HEK293T (cell line): Measurements from ENCODE around the gene CRYGD.
A peak's percentile ranks its signal among the peaks of the same experiment; 100 is the strongest.

Source experiments
- CTCF ChIA-PET: fragments of 350-600 bp; formaldehyde crosslinking; extraction: SDS; loops from one replicate; lab custom pipeline; 2021; ENCODE audit warnings: antibody characterized with exemption, inconsistent platforms; lab: Yijun Ruan, JAX
- POLR2A ChIA-PET: fragments of 350-600 bp; formaldehyde crosslinking; extraction: SDS; loops from one replicate; lab custom pipeline; 2020; ENCODE audit warnings: antibody characterized with exemption, inconsistent platforms; lab: Yijun Ruan, JAX
- DNase-seq: peaks from one replicate; pipeline ENCODE4 v3.0.0; 2012; ENCODE audit warnings: mixed read lengths; ENCODE audit errors: extremely low spot score
- ARNT ChIP-seq: fragments of 450-650 bp; IDR thresholded peaks from 2 replicates; pipeline ENCODE4 v1.6.1; 2017; ENCODE audit warnings: mild to moderate bottlenecking
- BHLHE40 ChIP-seq: fragments of 450-650 bp; IDR thresholded peaks from 2 replicates; pipeline ENCODE4 v1.6.1; 2016; ENCODE audit warnings: mild to moderate bottlenecking, moderate library complexity, borderline replicate concordance
- CTBP1 ChIP-seq: fragments of 450-650 bp; IDR thresholded peaks from 2 replicates; pipeline ENCODE4 v1.6.1; 2016; ENCODE audit warnings: borderline replicate concordance
- ELF4 ChIP-seq: fragments of 450-650 bp; IDR thresholded peaks from 2 replicates; pipeline ENCODE4 v1.6.1; 2017; ENCODE audit warnings: antibody characterized with exemption
- FOXA1 ChIP-seq: fragments of 450-650 bp; IDR thresholded peaks from 2 replicates; pipeline ENCODE4 v1.6.1; 2016; ENCODE audit warnings: mild to moderate bottlenecking
- FOXK2 ChIP-seq: fragments of 450-650 bp; IDR thresholded peaks from 2 replicates; pipeline ENCODE4 v1.6.1; 2016; ENCODE audit warnings: mild to moderate bottlenecking
- FOXM1 ChIP-seq: fragments of 450-650 bp; IDR thresholded peaks from 2 replicates; pipeline ENCODE4 v1.6.1; 2017; ENCODE audit warnings: mild to moderate bottlenecking, borderline replicate concordance
- HDGF ChIP-seq: fragments of 450-650 bp; IDR thresholded peaks from 2 replicates; pipeline ENCODE4 v1.6.1; 2017; ENCODE audit warnings: antibody characterized with exemption, borderline replicate concordance
- L3MBTL2 ChIP-seq: fragments of 450-650 bp; conservative IDR thresholded peaks from 2 replicates; pipeline ENCODE4 v1.6.1; 2016; ENCODE audit warnings: mild to moderate bottlenecking
- LEF1 ChIP-seq: fragments of 450-650 bp; IDR thresholded peaks from 2 replicates; pipeline ENCODE4 v1.6.1; 2017; ENCODE audit warnings: mild to moderate bottlenecking, borderline replicate concordance
- NFRKB ChIP-seq: fragments of 450-650 bp; IDR thresholded peaks from 2 replicates; pipeline ENCODE4 v1.6.1; 2016; ENCODE audit warnings: mild to moderate bottlenecking, moderate library complexity
- PKNOX1 ChIP-seq: fragments of 450-650 bp; IDR thresholded peaks from 2 replicates; pipeline ENCODE4 v1.6.1; 2016
- SP1 ChIP-seq: fragments of 450-650 bp; IDR thresholded peaks from 2 replicates; pipeline ENCODE4 v1.6.1; 2017
- SUZ12 ChIP-seq: fragments of 450-650 bp; IDR thresholded peaks from 2 replicates; pipeline ENCODE4 v1.6.1; 2016; ENCODE audit warnings: mild to moderate bottlenecking
- TARDBP ChIP-seq: fragments of 450-650 bp; IDR thresholded peaks from 2 replicates; pipeline ENCODE4 v1.6.1; 2016
- ZNF384 ChIP-seq: fragments of 450-650 bp; IDR thresholded peaks from 2 replicates; pipeline ENCODE4 v1.6.1; 2016

Gene CRYGD

GRCh38 chr2:208077276-208077675, 47.0 kb downstream of the CRYGD start:
- no peak for DNase-seq
- CTCF ChIA-PET, result no interaction called here
- TF ChIP-seq NFRKB, result no peak
- TF ChIP-seq CTBP1, result no peak
- TF ChIP-seq ARNT, result no peak
- no peak for TF ChIP-seq FOXM1
- no peak for TF ChIP-seq HDGF
- no peak for TF ChIP-seq ELF4
- TF ChIP-seq FOXK2, result no peak
- TF ChIP-seq SUZ12, result no peak
- POLR2A ChIA-PET, result no interaction called here

- ChIA-PET POLR2A (no interaction called here), CTCF (interaction anchor here (0.6 kb wide), 1 partner anchor 9 kb away, joined by 3 read pairs; no protein-coding TSS in a partner anchor)
- DNase-seq, result no peak
- TF ChIP-seq FOXA1, result no peak
- no peak for TF ChIP-seq CTBP1
- no peak for TF ChIP-seq LEF1
- no peak for TF ChIP-seq PKNOX1
- TF ChIP-seq NFRKB, result no peak
- TF ChIP-seq HDGF, result no peak
- TF ChIP-seq L3MBTL2, result no peak
- no peak for TF ChIP-seq ZNF384
- TF ChIP-seq TARDBP, result no peak
- no peak for TF ChIP-seq BHLHE40
- TF ChIP-seq FOXM1, result no peak
- no peak for TF ChIP-seq ELF4
Observed at GRCh38 chr2:208074610-208075356, 49.5 kb downstream of the CRYGD start.

GRCh38 chr2:208072250-208072892, 52.0 kb downstream of the CRYGD start:
- POLR2A ChIA-PET, result no interaction called here
- DNase-seq, result peak; percentile 74
- no peak for TF ChIP-seq SUZ12
- no peak for TF ChIP-seq FOXK2
- no peak for TF ChIP-seq PKNOX1
- no peak for TF ChIP-seq LEF1
- TF ChIP-seq BHLHE40, result no peak
- TF ChIP-seq FOXM1, result no peak
- no peak for TF ChIP-seq FOXA1
- no peak for TF ChIP-seq CTBP1
- TF ChIP-seq SP1, result no peak
- TF ChIP-seq L3MBTL2, result no peak
- no peak for TF ChIP-seq NFRKB
- no peak for TF ChIP-seq ZNF384
- no peak for TF ChIP-seq ARNT
- TF ChIP-seq ELF4, result no peak
- no peak for TF ChIP-seq HDGF
- TF ChIP-seq TARDBP, result no peak
- CTCF ChIA-PET, result interaction anchor here (0.6 to 1.1 kb wide), 6 partner anchors 32 to 327 kb away, joined by 3 to 4 read pairs (median 4); partner anchors contain the start of gene IDH1
